NCI-H2171 treated with DMSO at 0.1 percent for 48 hours (cell line): ENCODE data around the gene PTCD3.

Source experiments
- DNase-seq: peaks from one replicate; lab custom pipeline; 2025; lab: John Stamatoyannopoulos, UW

The PTCD3 gene

DNA sequence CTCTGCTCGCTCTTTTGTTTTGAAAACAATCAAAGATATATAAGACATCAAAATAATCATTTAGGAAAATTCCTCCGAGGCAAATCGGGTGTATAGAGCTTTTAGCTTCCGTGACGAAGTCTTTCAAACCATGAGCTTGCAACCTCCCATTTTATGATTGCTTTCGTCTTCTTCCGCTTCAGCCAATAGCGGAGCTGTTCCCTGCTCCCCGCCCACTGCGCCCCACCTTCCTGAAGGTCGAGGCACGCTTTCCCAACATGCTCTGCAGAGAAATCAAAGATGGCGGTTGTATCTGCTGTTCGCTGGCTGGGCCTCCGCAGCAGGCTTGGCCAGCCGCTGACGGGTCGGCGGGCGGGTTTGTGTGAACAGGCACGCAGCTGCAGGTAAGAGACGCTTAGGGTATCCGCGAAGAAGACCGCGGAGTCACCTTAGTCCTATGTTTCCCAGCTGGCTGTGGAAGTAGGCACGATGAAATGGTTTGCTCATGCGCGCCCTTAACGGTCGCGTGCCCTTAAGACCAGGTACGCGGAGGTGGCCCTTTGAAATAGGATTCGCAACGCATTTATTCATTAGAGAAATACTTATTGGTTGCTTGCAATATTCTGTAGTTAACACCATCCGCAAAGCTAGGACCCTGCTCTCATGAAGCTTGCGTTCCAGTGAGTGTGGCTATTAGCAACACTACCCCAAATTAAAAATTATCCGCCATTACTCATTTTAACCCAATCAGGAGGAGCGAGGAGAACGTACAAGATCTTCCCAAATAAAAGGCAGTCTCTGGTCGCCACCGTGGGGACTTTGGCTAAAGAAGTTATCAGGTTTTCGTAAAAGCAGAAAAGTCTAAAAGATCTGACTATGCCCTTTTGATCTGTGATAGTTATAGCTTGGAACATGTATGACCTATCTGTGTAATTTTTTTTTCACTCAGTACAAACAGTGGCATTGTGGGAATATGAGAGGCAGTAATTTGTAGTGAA lies at the start of gene PTCD3:
PTCD3 (plus strand) TSS at position 267 of the 977 bp plus-strand sequence; CDS start at position 280, 13 bp downstream.
- DNase-seq: peak; percentile 97

DNA sequence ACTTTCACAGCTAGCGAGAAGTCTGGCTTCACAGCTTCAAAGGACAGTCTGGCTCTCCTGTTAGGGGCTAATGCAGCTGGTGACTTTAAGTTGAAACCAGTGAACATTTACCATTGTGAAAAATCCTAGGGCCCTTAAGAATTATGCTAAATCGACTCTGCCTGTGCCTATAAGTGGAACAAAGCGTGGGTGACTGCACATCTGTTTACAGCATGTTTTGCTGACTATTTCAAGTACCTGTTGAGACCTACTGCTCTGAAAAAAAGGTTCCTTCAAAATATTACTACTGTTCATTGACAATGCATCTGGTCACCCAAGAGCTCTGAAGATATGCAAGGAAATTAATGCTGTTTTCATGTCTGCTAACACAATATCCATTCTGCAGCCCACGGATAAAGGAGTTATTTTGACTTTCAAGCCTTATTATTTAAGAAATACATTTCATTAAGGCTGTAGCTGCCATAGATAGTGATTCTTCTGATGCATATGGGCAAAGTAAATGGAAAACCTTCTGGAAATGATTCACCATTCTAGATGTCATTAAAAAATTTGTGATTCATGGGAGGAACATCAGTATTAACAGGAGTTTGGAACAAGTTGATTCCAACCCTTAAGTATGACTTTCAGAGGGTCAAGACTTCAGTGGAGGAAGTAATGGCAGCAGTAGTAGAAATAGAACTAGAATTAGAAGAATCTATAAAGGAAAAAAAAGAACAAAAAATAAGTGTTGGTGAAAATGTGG lies 49.3 kb upstream of the PTCD3 start:
- DNase-seq: peak; percentile 3

DNA sequence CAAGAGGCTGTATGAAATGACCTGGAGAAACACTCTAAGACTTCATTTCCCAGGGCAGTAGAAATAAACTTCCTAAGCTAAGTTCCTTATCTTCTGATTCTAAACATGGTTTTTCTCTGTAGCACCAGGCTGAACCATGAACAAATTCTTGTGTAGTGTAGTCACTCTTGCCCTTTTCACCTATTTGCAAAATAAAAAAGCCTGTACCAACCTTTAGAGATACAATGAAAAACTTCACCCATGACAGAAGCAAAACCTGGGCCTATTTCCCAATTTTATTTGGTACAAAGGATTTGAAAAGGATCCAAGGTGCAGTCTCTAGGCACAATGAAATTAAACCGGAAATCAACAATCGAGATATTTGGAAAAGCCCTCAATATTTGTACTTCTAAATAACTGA lies 44.0 kb upstream of the PTCD3 start:
- DNase-seq: no peak

- DNase-seq: no peak
Observed at GRCh38 chr2:86064006-86064405, 42.0 kb upstream of the PTCD3 start.

DNA sequence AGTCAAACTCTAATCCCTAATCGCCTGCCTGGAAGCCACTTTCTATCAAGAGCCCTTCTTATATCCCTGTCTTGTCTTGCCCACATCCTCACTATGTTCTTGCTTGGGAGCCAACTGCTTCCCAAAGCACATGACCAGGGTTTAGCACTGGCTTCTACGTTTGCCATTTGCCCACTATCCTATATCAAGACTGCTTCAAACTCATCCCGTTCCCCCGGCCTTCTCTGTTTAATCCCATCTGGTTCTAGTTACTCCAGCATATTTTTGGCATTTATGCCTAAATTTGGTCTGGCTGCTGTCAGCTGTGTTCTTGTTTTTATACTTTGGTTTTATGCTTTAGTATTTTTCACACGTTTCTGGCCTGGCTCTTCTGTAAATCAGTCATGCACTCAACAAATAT lies 40.5 kb upstream of the PTCD3 start:
- no peak for DNase-seq

DNA sequence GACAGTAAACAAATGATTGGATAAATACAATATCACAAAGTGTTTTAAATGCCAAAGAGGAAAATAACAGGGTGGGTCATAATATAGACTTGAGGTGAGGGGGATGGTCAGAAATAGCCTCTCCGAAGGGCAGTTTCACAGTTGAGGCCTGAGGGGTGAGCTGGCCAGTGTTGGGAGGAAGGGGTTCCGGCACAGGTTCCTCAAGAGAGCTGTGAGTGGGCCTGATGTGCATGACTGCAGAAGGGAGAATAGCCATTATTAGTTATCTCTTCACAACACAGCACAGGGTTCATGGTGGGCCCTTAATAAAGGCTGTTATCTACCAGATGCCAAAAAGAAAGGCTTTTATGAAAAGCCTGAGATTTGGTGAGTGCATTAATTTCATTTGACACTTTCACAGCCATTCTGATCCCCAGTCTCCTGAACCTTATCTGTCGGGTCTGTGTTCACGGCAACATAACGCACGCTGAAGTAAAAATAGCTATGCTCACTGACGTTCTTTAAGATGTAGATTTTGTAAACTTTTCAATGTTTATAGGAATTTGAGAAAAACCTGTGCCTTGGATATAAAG lies 39.9 kb upstream of the PTCD3 start:
- DNase-seq: no peak

DNA sequence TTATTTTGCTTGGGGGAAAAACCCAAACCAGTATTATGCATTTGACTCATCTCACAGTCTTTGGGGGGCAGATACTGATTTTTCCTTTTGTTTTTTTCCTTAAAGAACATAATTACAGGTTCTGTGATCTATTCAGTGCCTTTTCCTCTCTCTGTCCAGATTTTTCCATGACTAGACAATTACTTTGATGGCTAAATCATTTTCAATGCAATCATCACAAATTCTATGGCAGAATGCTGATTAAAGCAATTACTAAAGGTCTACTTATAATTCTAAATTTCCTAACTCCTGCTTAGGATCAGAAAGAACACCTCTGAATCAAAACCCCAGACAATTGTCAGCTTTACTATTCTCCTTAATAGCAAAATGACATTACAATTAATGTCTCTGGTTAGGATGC lies 39.1 kb upstream of the PTCD3 start:
- no peak for DNase-seq

GRCh38 chr2:86068136-86068588 lies 37.9 kb upstream of the PTCD3 start:
- peak; percentile 28 for DNase-seq

DNA sequence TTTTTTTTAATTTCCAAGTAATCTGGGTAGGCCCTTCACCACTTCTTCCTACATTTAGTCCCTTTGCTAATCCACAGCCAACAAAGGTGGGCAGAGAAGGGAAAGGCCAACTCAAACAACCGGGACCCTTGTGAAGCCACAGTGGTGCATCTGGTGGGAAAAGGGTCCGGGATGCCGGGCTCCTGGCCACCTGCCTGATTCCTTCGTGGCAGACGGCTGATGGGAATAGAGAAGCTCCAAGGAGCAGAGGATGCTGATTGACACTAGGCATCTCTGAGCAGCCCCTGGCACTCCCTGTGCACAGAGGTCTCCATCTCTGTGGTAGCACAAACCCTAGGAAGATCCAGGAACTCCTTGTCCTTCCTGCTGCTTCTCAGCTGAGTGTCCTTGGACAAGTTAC lies 37.4 kb upstream of the PTCD3 start:
- DNase-seq: no peak

DNA sequence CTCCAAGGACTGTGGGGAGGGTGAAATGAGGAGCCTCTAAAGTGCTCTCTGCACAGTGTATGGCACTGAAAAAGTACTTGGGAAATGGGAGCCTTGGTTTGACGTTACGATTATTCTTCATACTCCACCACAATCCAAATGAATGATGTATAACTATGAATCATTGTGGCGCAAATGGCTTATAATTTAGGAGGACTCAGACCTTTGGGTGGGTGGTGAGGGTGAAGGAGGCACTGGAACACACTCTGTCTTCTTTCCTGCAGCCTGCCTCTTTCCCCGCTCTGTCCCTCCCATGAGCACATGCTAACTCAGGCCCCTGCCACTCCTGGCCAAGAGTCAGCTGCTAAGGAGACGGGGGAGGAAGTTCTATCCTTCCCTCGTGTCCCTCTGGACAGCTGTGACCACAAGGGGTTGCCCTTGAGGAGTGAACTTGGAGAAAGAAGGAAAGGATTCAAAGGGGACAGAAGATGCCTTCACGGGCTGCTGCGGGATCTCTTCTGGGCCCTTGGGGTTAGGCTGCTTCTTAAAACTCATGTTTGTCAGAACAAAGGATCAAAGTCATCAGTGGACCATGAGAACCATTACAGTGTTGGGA lies 36.8 kb upstream of the PTCD3 start:
- DNase-seq: no peak

- no peak for DNase-seq
Observed at GRCh38 chr2:86069783-86070339, 36.2 kb upstream of the PTCD3 start.

GRCh38 chr2:86070868-86071267 lies 35.2 kb upstream of the PTCD3 start:
- DNase-seq: no peak

GRCh38 chr2:86072271-86072858 lies 33.7 kb upstream of the PTCD3 start:
- peak; percentile 31 for DNase-seq

GRCh38 chr2:86073225-86073624 lies 32.8 kb upstream of the PTCD3 start:
- DNase-seq: peak; percentile 23

GRCh38 chr2:86074256-86074655 lies 31.8 kb upstream of the PTCD3 start:
- no peak for DNase-seq

DNA sequence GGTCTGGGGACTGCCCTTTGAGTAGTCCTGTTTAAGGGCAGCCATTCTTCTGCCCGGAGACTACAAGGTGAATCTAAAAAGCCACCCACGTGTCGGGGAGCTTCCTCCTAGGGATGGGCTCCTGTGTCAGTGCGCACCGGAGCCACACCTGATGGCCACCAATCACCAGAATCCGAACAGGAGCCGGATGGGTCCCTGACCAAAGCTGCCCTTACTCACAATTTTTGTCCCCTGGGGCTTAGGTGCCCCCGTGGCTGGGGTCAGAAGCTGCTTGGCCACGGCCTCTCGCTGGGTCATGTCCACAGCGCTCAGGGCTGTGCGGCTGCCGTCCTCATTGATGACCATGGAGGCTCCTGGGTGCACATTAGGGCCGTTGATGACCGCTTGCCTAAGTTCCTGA lies 31.2 kb upstream of the PTCD3 start:
- DNase-seq: no peak

- DNase-seq: no peak
Observed at GRCh38 chr2:86075886-86076285, 30.1 kb upstream of the PTCD3 start.

- peak; percentile 87 for DNase-seq
Observed at GRCh38 chr2:86078774-86079545, 27.1 kb upstream of the PTCD3 start.

- DNase-seq: peak; percentile 49
Observed at GRCh38 chr2:86079981-86080911, 25.8 kb upstream of the PTCD3 start.

DNA sequence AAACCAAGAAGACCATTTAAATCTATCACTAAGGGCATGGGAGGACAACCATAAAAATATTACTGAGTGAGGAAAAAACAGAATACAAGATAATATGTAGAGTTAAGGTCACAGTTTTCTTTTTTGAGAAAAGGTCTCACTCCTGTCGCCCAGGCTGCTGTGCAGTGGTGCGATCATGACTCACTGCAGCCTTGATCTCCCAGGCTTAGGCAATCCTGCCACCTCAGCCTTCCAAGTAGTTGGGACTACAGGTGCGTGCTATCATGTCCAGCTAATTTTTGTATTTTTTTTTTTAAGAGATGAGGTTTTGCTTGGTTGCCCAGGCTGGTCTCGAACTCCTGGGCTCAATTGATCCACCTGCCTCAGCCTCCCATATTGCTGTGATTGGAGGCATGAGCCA lies 24.3 kb upstream of the PTCD3 start:
- no peak for DNase-seq
